ENCODE data around the gene SNX9.

Gene SNX9

DNA sequence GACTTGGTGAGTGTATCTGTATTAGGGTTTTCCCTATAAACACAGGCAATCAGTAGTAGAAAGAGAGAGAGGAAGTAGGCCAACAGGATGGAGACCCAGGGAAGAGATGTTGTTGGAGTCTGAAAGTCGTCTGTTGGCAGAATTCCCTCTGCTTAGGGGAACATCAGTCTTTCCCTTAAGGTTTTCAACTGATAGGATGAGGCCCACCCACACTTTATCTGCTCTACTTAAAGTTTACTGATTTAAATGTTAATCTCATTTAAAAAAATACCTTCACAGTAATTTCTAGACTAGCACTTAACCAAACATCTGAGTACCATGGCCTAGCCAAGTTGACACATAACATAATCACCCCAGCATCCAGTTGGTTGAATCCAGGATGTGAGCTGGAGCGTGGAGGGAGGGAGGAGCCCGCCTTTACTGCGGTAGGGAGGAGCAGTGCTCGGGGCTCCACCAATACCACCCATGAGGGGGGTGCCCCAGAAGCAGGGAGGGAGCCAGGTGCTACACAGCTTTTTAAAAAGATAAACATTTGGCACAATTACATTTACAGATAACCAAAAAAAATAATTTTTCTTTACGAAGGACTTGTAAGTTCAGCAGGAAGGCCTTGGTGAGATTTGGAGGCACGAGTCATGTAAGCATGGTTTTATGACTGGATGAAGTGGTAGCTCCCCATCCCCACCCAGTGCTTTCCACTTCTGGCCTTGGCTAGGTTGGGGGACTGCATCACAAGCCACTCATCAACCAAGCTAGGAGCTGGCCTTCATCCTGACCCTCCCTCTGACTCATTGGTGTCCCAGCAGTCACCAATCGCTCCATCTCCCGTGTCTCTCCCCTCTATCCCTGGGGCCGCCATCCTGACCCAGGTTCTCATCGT lies 18.4 kb upstream of the SNX9 start:
- peak; percentile 37 for DNase-seq

DNA sequence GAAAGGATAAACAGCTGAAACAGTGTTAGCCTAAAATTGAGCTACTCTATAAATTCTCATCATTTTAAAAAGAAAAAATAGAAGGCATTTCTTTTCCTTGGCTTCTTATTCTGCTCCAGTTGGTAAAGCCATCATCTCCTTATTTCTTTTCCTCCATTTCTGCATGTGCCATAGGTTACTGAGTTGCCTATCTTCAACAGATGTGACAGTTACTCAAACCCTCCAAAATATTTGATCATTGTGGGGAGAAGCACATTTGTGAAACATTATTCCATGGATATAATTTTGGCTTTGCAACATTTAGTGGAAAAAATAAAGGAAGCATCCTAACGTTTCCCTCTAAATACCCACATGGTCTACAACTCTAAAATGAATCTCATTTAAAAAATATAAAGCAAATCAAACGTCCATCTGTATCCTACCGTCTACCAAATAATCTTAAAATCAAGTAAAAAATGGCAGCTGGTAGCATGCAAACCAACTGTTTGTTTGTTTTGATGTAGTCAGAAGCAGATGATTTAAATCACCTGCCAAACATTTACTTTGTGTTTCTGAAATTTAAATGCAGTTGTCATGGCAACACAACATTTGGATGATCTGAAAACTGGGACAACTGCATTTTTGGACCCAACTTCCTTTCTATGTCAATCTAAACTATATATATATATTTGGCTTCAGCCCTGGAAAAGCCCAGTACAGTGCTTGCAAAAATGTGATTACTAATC lies 16.8 kb upstream of the SNX9 start:
- DNase-seq, result no peak

DNA sequence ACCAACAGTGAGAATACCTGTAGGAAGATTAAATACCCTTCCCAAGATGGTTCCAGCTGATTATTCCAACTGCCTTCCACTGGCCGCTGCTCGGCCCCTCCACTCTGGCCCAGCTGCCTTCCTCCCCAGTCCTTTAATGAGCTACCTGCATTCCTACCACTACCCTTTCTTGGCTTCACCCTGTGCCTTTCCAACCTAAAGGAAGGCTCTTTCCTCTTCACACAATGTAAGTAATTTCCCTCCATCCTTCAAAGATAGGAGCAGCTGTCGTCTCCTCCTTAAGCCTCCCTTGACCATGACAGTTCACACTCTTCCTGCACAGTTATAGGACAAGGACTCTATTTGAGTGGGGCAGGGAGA lies 16.2 kb upstream of the SNX9 start:
- DNase-seq, result no peak

DNA sequence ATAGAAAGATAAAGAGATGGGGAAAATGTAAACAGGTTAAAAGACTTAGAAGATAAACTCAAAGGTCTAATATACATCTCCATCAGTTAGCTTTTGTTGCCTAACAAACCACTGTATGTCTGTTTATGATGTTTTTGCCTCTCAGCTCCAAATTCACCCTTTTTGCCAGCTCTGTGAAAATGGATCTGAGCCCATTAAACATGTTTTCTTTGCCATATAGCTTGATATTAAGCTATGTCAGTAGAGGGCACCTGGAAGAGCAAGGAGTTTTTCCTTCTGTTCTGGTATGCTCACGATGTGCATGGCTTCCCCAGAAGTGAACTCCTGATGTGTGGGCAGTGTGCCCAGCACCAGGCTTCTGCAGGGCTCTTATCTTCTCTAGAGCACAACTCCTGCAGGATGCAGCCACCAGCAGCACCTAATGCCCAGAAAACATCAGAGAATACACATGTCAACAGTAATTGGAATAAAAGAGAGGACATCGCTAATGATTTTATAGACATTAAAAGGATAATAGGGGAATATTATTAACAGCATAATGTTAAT lies 14.6 kb upstream of the SNX9 start:
- DNase-seq, result no peak

DNA sequence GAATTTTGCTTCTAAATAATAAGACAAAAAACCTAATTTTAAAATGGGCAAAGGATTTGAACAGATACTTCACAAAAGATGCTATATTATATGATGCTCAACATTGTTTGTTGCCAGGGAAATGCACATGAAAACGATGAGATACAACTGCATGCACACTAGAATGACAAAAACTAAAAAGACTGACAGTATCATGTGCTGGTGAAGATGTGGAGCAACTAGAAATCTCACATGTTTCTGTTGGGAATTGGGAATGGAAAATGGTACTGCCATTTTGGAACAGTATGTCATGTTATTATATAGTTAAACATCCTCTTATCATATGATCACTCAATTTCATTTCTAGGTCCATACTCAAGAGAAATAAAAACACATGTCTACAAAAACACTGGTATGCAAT lies 13.4 kb upstream of the SNX9 start:
- DNase-seq, result no peak

DNA sequence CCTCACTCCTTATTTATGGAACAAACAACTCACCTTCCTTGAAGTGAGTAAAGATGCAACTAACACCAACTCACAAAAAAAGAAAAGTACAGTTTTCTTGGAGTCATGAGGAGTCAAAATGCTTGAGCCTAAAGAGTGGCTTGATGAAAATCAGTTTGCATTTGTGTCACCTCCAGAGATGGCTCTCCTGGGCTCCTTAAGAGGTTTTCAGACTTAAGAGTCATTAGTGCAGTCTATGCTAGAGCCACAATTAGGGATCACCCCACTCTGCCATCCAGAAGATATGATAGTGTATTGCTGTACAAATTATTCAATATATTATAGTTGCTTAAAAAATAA lies 11.9 kb upstream of the SNX9 start:
- no peak for DNase-seq

DNA sequence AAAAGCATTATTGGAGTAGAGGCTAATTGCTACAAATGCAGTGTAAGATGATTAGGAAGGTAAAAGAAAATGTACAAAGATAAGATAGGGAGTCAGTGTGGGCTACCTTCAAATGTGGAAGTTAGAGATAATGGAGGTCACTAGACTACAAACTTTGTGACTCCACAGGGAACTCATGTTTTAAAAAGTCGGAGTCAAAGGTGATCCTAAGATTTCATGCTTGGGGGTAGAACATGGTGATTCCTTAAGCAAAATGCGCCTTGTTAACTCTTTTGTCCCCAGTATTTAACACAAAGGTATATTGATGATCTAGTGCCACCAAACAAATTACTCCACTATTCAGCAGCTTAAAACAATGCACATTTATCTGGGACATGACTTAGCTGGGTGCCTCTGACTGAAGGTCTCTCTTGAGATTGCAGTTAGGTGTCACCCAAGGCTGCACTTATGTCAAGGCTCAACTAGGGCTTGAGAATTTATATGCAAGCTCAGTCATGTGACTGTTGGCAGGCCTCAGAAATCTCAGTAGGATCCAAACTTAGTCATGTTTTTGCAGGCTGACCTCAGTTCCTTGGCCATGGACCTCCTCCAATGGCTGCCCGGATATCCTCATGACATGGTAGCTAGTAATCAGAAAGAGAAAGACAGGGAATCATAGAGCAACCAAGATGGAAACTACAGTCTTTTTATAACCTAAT lies 11.4 kb upstream of the SNX9 start:
- no peak for DNase-seq

DNA sequence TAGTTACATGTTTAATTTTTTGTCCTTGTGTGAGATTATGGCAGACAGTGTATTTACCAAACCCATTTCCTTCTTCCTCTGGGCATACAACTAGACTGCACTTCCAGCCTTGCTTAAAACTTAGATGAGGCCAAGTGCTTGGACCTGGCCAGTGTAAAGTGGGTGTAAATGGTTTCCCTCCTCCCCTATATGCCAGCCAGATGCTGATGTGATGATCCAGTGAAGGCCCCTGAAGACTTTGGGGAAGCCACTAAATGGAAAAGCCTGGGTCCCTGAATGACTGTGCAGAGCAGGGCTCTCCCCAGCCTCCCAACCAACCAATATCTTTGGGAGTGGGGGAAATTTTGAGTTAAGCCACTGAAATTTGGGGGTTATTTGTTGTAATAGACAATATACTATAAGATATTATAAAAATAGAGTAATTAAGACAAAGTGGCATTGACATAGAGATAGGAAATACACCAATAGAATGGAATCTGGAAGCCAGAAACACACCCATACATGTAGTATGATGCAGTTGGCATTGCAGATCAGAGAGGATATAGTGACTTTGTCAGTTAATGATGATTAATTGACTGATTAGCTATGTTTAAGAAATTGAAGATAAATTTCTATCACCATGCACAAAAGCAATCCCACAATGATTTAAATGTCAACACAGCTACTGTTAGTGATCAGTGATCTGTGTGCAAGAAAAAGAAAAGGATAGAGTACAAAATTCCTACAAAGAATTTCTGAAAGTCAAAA lies 10.4 kb upstream of the SNX9 start:
- DNase-seq, result no peak

DNA sequence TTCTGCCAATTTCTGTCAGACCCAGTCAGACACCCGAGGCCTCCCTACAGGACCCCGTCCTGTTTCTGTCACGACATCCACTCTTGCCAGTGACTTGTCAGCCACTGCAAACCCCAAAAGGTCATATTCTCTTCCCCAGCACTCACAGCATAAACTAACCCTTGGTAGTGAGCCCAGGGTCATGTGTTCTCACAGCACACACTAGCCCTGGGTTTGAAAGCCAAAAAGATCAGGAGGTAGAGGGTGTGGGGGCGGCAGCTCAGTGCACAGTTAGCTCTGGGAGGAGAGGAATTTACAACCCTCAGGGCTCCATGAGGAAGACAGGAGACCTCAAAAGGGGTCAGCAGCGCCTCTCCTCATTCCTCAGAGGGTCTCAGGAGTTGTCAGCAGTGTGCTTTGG lies 9.9 kb upstream of the SNX9 start:
- no peak for DNase-seq

DNA sequence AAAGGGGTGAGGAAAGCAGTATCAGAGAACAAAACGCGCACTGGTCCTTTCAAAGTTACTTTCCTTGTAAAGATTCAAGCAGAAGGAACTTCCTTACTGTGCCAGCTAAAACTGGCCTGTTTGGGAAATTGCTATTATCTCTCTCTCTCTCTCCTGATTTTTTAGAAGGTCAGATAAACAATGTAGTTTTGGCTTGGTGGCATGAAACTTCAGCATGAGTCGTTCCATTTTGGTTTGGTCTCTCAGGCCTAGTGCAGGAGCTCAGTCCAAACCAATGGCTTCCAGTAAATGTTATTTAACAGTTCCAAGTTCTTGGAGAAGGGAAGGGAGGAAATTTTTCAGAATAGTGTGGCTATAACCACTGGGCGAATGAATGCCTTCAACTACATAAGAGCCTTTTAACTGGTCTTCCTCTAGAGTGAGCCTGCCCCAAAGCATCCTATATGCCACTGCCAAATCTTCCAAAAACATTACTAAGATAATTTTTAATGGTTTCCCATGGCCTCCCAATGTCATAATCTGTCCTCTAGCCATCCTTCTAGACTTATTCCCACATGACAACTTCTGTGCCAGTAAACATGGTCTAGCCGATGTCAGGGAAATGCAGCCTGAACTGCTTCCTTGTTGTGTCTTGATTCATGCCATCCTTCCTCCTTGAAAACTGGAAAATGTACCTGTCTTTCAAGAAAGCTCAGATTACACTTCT lies 9.1 kb upstream of the SNX9 start:
- no peak for DNase-seq

DNA sequence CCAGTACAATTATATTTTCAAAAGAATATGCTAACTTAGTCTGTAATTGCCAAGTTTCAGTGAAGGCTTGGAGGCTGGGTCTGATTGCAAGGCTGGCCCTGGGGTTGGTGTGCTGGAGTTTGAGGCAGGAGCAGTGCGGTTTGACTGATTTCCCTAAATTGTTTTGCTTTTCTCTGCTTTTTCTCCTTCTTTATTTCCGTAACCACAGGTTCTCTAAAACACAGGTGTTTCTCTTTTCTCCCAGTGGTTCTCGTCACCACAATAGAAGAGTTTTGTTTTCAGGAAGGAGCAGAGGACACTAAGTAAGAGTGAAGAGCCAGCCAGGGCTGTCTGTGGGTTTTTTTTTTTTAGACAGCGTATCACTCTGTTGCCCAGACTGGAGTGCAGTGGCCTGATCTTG lies 8.2 kb upstream of the SNX9 start:
- no peak for DNase-seq

DNA sequence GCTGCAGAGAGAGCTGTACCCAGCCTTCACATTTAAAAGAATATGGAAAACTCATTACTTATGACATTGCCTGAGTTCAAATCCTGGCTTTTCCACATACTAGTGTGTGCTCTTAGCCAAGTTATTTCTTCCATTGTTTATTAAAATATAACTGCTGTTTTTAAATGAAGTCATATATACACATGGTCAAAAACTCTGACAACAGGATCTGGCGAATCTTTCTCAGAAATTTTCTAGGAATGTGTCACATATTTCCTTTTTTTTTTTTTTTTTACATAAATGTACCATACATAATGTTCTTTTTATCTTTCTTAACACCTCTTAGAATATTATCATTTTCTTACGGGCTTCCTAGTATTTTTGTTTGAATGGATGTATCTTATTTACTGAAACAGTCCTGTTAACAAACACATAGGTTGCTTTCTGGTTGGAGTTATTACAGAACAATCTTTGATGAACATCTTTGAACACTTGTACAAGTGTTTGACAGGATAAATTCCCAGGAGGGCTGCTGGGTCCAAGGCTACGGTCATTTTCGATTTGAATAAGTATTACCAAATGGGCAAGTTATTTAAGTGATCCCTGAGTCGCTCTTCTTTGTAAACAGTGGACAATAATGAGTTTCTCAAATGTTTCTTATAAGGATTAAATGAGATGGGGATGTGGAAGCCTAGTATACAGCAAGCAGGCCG lies 1.6 kb upstream of the SNX9 start:
- DNase-seq, result no peak

DNA sequence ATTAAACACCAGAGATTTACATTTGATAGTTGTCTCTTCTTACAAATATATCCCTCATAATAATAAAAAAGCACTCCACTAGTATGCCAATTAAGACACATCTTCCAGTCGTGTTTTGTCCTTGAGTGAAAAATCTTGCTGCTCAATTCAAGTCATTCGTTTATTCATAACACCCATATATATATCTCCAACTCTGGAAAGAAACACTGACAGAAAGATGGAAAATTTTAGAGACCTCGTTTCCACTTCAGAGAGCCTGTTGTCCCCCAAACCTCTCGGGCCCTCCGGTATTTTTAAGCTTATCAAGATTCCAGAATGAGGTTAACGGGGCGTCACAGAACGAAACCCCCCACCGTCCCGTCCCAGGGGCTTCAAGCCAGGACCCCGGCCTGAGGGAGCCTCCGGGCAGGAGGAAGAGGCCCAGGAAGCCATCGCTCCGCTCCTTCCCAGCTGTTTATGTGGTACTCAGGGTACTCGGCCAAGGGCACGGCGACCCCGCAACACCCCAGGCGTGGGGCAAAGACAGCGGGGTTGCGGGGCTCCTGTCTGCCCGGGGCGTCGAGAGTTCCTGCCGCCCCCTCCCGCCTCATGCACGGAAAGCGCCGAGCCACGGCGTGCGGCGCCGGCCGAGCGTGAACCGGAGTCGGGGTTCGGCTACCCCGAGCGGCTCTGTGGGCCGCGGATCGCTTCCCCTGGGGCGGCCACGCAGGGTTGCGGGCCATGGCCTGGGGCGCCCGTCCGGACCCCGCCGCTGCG lies 623 bp upstream of the SNX9 start:
- DNase-seq, result no peak

DNA sequence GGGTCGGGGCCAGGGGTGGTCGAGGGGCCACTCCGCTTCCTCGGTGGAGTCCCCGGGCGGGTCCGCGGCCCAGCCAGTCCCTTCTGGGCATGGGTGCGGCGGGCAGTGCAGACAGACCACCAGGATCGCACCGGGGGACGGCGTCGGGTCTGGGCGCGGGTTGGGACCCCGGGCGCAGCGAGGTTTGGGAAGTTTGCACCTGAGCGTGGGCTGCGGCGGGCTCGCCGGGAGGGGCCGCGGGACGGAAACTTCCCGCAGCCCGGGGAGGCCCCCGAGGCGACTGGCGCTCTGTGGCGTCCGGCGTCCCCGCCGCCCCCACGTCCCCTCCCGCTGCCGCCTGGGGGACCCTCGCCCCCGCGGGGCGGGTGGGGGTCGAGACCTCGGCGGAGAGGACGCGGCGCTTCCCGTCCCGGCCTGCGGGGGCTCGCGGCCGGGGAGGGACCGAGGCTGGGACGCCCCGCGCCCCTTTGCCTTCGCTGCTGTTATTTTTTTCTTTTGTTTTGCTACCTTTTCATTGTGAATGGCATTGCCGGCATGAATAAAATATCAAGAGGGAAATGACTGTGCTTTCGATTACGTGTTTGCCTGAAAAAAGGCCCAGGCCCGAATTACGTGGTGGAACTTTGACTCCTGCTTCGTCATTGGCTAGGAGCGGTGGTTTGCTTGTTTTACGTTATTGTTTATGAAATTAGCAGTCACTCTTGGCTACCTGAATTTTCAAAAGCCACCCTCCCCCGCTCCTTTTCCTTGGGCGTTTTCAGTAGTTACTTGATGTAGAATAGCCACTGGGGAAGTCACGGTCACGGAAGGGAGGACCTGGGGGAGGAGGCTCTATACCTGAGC lies 703 bp downstream of the SNX9 start:
- DNase-seq, result peak; percentile 88

DNA sequence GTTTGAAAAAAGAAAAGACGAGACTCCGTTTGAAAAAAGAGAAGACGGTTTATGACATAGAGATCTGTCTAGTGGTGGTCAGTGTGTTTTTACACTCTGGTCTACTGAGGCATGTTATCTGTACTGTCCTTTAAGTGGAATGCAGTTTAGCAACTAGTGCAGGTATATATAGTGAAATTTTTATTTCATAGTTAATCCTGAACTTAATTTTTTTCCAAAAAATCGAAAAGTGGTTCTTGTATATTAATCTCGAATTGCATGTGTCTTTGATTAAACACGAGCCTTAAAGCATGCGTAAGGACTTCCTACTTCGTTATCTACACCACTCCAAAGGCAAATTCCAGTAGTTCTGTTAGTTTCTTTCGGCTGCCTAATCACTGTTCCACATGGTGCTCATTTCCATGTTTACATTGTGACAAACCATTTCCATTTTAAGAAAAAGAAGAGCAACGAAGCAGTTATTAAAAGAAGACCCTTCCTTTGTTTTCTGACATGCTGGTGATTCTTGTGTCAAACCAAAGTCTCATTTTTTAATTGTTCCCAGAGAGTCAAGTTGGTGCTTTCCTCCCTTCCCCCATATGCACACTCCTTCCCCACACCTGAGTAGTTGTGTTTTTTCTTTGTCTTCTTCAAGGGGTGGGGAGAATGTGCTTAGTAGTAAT lies 2.3 kb downstream of the SNX9 start:
- DNase-seq, result no peak

DNA sequence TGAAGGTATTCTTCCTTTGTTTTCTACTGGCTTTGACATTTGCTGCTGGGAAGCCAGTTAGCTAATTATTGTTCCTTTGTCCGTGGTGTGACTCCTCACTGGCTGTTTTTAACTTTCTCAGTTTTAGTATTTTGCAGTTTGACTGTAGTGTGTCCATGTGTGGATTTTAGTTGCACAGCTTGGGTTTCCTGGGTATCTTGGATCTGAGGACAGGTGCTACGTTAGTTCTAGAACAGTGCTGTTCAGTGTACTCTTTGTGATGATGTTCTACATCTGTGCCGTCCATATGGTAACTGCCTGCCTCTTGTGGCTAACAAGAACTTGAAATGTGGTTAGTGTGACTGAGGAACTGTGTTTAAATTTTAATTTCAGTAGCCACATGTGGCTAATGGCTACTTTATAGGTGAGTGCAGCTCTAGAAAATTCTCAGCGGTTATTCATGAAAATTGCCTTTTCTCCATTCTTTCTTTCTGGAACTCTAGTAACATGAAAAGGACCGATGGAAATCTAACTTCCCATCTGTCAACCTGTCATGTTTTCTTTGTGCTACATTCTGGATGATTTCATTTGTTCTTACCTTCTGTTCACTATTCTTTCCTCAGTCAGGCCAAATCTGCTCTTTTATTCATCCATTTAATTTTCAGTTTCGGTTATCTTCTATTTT lies 7.4 kb downstream of the SNX9 start:
- DNase-seq, result no peak

DNA sequence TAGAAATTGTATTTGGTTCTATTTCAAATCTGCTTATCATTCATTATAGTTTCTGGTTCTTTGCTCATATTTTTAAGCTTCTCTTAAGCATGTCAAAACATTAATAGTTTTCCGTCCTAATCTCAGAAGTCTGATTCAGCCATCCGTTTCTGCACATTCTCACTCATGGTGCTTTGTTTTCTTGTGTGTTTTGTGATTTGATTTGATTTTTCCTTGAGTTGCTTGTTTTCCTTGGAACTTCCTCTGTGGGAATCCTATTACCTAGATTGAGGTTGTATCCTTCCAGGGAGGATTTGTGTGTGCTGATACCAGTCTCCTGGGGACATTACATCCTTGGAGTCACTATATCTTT lies 7.9 kb downstream of the SNX9 start:
- no peak for DNase-seq

DNA sequence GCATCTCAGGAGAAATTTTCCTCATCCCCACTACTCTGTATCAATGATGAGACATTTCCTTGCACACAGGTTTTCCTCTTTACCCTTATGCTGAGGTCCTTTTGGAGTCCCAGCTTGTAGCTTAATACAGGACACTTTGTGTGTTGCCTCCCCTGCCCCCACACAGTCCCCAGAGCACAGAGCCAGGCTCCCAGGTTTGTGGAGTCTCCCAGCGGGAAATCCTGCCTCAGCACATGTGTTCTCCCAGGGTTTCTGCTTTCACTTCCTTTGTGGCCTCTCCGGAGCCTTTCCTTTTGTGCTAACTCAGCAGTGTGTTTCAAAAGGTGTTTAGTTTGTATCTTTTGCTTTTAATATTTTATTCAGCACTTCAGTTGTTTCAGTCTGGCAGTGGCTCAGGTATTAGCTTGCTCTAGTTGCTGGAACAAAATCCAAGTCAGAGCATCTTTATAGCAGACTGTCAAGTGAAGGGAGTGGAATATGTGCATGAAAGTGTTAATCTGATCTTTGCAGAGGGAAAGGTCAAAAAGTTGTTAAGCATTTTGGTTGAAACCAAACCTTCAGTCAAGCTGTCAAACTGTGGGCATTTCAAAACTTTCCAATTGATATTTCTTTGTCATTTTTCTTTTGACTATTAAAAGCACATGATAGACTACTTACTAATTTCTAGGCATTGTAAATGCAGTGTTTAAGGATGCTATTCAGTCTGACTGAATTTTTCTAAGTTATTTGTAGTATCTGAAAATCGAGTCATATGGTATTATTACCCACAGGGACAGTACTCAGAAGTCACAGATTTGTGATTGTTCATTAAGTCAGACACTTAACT lies 8.6 kb downstream of the SNX9 start:
- DNase-seq, result no peak
